D721Med (cell line): ENCODE results near the gene FER1L5.

Experiments
- DNase-seq: peaks from one replicate; pipeline ENCODE4 v3.0.0; 2011; ENCODE audit warnings: low spot score; ENCODE audit not compliant: insufficient read length
- FAIRE-seq: peaks from 2 replicates; lab custom pipeline; 2011; peaks lifted over from hg19 to GRCh38; lab: Jason Lieb, UNC
- CTCF ChIP-seq: IDR thresholded peaks from 2 replicates; pipeline ENCODE4 v1.5.1; 2012; ENCODE audit warnings: mild to moderate bottlenecking, control low read depth; ENCODE audit not compliant: insufficient read depth; ENCODE audit errors: missing control alignments

The FER1L5 gene

GRCh38 chr2:96699021-96699420, 56.5 kb downstream of the FER1L5 start:
- no peak for TF ChIP-seq CTCF
- FAIRE-seq (no peak), DNase-seq (no peak)

GRCh38 chr2:96699621-96700020, 57.1 kb downstream of the FER1L5 start:
- FAIRE-seq, result no peak
- DNase-seq, result no peak
- TF ChIP-seq CTCF, result no peak

- FAIRE-seq, result no peak
- TF ChIP-seq CTCF, result no peak
- DNase-seq, result no peak
Measured at GRCh38 chr2:96700086-96700485, 57.5 kb downstream of the FER1L5 start.

- no peak for FAIRE-seq
- TF ChIP-seq CTCF, result no peak
Measured at GRCh38 chr2:96701636-96702035, 59.1 kb downstream of the FER1L5 start.

GRCh38 chr2:96702098-96702785, 59.7 kb downstream of the FER1L5 start:
- FAIRE-seq (no peak), DNase-seq (no peak)
- no peak for TF ChIP-seq CTCF

More at GRCh38 chr2:96701636-96702035, 59.1 kb downstream of the FER1L5 start:
- DNase-seq, result no peak

- no peak for TF ChIP-seq CTCF
- no peak for DNase-seq
- no peak for FAIRE-seq
Measured at GRCh38 chr2:96703021-96703751, 60.6 kb downstream of the FER1L5 start.

- DNase-seq (no peak), FAIRE-seq (no peak)
- no peak for TF ChIP-seq CTCF
Measured at GRCh38 chr2:96710985-96711384, 68.4 kb downstream of the FER1L5 start.
